GM21447 (cell line): ENCODE measurements around the gene C1orf122.

Experiments
- ATAC-seq: cut with Tn5 transposase; IDR thresholded peaks from one replicate; pipeline ENCODE4 v1.9.1; 2021; ENCODE audit not compliant: unreplicated experiment

C1orf122 gene

DNA sequence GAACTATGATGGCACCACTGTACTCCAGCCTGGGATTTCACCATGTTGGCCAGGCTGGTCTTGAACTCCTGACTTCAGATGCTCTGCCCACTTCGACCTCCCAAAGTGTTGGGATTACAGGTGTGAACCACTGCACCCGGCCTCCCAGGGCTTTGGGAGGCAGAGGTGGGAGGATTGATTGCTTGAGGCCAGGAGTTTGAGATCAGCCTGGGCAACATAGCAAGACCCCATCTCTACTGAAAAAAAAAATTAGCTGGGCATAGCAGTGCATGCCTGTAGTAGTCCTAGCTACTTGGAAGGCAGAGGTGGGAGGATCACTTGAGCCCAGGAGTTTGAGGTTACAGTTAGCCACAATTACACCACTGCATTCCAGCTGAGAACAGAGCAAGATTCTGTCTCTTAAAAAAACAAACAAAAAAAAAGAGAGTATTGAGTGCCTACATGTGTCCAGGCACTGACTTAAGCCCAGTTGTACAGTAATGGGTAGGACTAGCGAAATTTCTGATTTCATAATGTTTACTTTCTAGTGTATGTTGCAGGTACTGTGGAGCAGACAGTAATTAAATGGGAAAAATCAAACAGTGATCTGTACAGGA is 9.7 kb upstream of the C1orf122 start:
- no peak for ATAC-seq

DNA sequence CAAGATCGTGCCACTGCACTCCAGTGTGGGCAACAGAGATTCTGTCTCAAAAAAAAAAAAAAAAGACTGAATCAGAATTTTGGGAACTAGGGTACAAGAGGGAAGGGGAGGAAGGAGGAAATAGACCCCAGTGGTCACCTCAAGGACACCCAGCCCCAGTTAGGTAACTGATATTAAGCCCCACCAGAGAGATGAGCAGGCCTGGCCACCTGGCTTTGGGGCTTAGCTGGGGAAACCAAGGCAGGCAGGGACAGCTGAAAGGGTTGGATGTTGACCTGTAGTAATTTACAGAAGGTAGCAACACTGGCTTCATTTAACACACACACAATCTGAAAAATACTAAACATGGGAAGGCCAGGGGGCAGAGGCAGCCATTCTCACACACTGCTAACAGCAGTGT is 5.2 kb upstream of the C1orf122 start:
- no peak for ATAC-seq

DNA sequence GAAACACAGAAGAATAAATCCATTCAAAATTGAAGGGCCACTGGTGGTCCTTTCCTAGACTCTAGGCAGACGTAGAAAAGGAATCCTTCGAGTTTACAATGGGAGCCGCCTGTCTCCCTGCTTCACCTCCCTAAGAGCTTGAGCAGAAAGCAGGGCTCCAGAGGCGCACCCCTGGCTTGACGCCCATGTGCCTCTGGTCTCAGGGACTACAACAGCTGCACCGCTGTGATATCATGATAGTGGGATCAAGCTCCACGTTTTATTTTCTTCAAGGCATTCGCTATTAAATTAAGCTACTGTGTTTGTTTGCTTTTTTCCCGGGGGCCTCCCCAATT is 403 bp upstream of the C1orf122 start:
- no peak for ATAC-seq

DNA sequence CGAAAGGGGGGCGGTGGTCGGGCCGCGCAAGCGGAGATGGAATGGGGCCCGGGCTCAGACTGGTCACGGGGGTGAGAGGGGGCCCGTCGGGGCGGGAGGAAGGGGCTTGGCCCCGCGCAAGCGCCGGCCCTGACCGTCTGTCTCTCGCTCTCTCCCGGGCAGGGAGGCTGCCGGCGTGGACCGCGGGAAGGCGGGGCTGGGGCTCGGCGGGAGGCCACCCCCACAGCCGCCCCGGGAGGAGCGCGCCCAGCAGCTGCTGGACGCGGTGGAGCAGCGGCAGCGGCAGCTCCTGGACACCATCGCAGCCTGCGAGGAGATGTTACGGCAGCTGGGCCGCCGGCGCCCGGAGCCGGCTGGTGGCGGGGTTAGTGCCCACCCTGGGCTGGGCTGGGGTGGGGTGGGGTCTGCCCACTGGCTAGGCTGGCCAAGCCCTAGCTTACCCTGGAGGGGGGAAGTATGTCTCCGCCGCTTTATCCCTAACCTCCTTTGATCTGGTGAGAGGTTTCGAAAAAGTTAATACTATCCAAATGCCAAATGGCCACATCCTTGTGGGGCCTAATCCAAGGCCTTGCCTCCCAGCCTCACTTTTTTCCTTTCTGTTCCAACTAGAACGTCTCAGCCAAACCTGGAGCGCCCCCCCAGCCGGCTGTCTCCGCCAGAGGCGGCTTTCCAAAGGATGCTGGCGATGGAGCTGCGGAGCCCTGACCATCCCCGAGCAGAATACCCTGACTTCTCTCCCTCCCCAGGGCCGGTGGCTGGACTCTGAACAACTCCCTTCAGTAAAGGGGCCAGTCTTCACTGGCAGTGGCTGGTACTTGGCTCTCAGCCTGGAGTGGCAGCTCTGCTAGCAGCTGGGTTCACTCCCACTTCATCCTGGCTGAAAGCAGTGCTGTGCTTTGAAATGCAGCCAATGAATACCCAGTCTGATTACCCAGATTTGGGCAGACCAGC is 1.1 kb downstream of the C1orf122 start:
- ATAC-seq: peak; percentile 24

DNA sequence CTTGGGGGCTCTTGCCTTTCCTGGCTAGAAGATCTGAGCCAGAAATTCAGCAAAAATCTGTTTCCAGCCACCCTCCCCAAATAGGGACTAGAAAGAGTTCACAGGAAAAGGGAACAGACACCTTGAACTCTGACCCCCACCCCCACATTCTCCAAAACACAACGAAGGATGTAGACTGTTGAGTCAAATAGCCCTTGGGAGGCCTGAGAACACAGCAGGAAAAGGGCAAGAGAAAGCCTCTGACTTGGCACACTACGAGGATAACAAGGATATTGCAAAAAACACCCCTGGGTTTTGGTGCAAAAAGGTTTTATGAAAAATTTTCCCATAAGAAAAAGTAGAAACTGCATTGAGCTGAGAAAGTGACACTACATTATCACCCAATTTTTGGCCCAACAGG is 2.4 kb downstream of the C1orf122 start:
- ATAC-seq: no peak

DNA sequence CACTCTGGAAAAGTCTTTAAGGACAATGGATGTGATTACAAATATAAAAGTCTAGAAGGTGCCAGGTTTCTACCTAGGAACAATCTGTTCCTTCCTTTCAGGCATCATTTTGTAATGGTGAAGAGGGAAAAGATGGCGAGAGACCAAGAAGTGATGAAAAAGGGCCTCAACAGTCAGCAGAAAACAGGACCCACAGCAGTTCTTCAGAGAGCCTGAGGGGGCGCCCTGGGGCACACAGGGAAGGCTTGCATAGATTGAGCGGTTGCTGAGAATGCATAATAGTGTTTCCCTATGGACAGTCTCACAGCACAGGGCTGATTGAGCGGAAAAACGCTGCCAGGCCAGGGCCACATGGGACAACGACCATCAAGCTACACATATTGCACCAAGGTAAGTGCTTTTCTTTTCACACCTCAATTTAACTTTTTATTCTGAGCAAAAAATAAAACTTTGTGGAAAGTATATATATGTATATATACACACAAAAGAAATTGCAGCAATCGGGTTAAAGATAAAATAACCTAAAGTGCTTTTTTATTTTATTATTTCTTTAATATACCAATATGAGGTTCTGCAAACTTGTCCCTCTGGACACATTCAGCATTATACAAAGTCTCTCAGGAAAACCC is 3.6 kb downstream of the C1orf122 start:
- no peak for ATAC-seq

DNA sequence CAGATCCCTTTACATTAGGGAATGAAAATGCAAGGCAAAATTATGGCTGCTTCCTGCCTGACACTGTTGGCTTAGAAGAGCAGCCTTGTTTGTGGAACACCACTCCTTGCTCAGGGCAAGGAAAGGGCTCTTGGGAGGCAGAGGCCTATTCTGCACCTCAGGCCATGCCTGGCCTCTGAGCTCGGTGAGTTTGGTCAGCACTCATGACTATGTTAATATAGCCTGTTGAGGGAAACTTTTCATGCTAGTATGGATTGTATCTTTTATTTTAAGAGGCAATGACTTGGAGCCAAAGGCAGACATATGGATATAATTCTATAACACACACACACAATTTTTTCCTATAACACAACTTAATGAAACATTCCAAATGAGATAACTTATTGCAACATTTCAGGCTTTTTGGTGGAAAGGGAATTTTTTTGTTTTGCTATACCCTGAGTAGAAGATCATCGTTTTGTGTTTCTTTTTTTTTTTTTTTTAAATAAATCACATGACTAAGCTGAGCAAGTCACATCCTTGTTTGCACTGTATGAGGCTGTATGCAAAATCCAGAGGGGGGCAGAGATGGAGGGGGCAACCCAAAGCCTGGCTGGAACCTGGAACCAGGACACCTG is 6.0 kb downstream of the C1orf122 start:
- no peak for ATAC-seq

DNA sequence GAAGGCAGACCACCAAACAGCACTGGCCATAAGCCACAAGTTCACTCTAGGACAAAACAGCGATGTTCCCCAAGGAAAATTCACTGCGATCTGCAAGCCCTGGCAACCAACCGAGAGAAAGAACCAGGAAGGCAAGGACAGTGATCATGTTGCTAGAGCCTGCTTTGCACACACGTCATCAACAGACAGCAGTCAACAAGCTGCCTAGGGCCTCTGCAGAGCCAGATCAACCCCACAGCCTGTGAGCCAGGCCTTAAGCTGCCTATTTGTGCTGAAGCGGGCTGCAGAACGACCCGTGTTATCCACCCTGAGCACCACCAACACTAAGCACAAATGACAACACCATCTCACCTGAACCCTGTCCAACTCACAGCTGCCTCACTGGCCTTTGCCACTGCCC is 6.7 kb downstream of the C1orf122 start:
- ATAC-seq: no peak

DNA sequence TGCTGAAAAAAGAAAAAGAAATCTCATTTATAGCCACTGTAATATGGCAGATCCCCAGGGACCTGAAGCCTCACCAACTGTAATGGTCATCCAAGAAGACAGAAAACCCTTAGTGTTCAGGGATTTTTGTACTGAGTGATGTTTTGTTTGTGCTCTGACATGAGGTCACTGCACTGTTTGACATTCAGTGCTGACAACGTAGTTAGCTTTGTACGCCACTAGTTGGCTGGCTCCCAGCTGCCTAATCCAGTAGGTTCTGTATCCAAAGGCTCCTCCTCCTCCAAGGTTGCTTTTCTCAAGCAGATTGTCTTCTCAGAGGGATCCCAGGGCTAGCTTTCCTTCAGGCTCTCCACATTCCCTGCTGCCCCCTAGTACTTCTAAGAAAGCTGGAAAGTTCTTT is 9.9 kb downstream of the C1orf122 start:
- no peak for ATAC-seq

DNA sequence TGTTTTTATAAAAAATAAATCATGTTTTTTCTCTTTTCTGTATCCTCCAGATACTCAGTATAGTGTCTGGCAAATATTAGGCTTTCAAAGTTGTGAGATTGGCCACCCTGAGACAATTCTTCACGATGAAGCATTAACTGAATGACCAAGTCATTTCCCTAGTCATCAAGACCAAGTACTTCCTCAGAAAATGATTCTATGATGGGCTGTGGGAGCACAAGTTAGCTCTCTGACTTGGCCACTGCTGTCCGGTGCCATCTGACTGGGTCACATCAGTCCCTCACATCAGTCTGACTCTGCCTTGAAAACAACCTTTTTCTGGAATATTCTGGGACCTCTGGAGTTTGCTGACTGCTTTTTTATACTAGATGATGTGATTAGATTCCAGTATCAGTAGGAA is 13.9 kb downstream of the C1orf122 start:
- ATAC-seq: no peak

DNA sequence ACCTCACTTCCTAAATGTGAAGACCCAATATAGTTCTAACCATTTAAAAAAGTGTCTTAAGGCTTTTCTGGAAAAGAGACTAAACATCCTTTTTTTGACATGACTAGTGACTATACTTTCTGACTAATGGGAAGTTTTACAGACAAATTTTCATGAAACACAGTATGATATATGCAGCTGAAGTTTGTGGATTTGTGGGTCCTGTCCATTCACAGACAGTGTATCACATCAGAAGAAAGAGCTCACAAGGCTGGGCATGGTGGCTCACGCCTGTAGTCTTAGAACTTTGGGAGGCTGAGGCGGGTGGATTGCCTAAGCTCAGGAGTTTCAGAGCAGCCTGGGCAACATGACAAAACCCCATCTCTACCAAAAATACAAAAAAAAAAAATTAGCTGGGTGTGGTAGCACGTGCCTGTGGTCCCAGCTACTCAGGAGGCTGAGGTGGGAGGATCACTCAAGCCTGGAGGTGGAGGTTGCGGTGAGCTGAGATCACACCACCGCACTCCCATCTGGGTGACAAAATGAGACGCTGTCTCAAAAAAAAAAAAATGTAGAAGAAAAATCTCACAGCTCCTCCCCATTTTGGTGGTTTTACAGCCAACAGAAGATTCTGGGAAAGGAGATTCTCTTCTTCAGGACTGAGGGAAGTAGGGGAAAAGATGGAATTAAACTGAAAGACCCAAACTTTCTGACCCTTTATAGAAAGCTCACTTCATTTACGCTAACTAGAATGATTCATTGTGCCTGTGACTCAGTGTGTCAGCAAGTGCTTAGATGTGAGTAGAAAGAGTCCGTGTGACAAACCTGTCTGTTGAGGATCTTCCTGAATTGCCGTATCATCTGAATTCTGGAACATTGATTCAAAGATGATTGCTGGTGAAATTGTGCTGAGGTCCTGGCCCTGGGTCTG is 15.6 kb downstream of the C1orf122 start:
- ATAC-seq: no peak

DNA sequence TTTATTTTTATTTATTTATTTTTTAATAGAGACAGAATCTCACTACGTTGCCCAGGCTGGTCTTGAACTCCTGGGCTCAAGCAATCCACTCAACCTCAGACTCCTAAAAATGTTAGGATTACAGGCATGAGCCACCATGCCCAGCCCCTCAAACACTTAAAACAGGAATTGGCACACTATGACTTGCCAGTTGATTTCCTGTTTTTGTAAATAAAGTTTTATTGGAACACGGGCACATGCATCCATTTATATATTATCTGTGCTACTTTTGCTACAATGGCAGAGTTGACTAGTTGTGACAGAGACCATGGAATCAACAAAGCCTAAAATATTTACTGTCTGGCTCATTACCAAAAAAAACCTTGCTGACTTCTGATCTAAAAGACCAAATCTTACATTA is 16.4 kb downstream of the C1orf122 start:
- ATAC-seq: no peak

DNA sequence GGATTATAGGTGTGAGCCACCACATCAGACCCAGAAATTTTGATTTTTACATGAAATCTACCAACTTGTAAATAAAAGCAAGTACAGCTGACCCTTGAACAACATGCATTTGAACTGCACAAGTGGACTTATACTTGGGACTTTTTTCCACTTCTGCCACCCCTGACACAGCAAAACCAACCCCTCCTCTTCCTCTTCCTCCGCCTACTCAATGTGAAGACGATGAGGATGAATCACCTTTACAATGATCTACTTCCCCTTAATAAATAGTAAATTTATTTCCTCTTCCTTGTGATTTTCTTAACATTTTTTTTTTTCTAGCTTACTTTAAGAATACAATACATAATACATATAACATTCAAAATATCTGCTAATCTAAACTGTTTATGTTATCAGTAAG is 17.9 kb downstream of the C1orf122 start:
- no peak for ATAC-seq

DNA sequence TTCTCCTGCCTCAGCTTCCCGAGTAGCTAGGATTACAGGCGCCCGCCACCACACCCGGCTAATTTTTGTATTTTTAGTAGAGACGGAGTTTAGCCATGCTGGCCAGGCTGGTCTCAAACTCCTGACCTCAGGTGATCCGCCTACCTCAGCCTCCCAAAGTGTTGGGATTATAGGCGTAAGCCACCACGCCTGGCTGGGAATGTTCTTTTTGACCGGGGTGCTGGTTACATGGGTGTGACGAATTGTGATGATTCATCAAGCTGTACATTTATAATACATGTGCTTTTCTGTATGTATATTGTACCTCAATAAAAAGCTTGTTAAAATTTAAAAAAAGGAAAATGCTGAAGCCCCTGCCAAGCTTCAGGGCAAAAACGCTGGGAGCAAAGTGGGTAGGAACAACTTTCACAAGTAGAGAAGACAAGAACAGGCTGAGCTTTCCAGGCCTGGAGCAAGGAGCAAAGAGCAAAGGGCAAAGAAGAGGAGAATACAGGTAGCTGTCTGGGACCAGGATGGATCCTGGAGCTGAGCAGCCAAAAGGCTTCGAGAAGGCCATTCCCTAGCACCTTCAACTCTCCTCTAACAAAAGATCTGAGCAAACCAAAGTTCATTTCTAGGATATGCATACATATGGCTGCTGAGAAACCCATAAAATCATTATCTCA is 21.0 kb downstream of the C1orf122 start:
- ATAC-seq: no peak

DNA sequence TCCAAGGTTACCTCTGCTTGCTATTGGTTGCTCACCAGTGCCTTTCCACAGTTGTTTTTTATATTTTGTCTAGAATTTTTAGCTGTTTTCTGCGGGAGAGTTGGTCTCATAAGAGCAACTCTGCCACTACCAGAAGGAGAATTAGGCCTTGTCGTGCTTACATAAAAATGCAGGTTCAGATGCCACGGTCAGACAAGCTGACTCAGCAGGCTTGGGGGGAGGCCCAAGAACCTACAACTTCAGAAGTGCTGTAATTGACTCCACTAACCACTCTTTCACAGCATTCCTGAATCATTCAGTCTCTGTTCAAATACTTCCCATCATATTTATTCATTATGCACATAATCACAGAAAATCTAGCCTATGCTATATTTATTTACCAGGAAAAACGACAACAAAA is 23.5 kb downstream of the C1orf122 start:
- no peak for ATAC-seq

DNA sequence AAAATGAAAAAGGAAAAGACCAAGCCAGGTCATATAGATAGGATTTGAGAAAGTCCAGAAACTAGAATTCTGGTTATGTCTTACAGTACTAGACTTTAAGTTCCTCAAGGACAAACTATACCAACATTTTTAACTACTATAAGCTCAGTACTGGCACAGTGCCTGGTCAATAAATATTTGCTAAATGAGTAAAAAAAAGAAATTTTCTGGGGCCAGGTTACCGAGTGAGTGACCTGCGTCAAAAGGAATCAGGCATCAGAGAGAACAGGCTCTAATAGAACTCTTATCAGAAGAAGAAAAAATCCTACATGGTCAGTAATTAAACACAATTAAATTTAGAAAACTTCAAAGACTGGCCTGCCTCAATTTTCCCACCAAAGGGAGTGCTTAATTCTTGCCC is 24.2 kb downstream of the C1orf122 start:
- ATAC-seq: no peak

DNA sequence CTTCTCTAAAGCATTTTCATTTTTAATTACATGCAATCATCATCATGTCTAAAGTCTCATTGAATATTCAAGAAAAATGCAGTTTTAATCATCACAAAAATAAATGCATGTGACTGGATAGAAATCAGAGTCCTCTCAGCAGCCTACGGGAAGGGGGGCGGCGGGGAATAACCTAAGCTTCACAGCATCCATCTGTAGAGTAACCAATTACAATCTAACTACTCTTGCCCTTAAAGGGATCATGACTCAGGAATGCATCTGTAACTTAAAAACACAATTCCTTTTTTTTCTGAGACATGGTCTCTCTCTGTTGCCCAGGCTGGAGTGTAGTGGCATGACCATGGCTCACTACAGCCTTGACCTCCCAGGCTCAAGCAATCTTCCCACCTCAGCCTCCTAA is 29.2 kb downstream of the C1orf122 start:
- ATAC-seq: no peak

DNA sequence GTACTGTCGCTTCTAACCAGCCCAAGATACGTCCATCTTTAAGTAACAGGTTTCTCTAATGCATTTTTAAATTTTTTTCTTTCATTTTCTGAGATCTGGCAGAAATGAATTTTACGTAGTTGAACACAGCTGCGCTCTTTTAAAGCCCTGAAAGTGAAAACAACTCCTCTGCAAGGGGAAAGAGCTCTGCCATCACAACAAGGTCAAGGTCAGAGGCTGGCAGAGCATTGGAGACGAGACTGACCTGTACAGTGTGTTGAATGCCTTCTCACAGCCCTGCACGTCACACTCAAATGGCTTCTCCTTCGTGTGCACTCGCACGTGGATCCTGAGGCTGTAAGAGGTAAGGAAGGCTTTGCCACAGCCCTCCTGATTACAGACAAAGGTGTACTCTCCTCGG is 32.1 kb downstream of the C1orf122 start:
- ATAC-seq: no peak

DNA sequence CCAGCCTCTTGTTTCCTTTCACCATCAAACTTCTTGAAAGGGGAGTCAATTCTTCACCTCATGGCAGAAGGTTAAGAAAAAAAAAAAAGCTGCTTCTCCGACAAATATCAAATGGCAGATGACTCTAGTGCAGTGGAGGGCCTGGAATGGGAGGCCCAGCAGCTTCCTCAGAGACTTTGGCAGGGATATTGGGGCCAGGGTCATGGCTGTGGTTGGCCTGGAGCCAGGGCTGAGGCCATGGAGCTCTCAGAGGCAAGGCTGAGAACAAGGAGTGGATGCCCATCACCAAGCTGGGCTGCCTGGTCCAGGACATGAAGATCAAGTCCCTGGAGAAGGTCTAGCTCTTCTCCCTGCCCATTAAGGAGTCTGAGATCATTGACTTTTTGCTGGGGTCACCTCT is 33.1 kb downstream of the C1orf122 start:
- no peak for ATAC-seq

DNA sequence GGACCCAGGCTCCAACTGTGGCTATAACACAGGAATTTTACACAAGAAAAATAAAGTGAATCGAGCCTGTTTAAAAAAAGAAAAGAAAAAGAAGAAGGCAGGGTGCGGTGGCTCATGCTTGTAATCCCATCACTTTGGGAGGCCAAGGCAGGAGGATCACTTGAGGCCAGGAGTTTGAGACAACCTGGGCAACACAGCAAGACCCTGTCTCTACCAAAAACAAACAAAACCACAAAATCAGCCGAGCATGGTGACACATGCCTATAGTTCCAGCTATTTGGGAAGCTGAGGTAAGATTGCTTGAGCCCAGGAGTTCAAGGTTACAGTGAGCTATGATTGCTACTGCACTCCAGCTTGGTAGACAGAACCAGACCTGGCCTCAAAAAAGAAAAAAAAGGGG is 34.1 kb downstream of the C1orf122 start:
- no peak for ATAC-seq
